Activated CD4-positive, alpha-beta T cell treated with anti-CD3 and anti-CD28 coated beads, Interleukin-2, amount 50 U/mL, for 16 hours (primary cell): ENCODE data around the gene NISCH.

Experiments
- DNase-seq: peaks from one replicate; pipeline ENCODE4 v3.0.0-alpha.2; 2020

Gene NISCH

GRCh38 chr3:52472239-52473000 lies 17.0 kb downstream of the NISCH start:
- no peak for DNase-seq

DNA sequence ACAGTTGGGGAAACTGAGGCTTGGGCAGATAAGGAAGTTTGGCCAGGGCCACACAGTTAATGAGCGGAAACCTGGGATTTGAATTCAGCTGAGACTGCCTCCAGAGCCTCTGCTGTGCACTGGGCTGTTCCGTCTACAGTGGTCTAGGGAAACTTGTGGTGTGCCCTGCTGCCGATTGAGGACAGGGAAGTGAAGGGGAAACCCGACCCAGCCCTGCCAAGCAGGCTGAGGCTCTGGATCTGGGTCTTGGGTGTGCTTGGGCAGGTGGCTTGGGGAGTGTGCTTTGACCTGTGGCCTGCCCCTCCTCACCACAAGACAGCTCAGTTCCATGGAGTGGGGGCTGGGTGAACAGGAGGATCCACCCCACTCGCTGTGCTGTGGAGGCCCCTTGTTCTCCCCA lies 17.6 kb downstream of the NISCH start:
- no peak for DNase-seq

GRCh38 chr3:52477076-52477795 lies 21.8 kb downstream of the NISCH start:
- DNase-seq = no peak

DNA sequence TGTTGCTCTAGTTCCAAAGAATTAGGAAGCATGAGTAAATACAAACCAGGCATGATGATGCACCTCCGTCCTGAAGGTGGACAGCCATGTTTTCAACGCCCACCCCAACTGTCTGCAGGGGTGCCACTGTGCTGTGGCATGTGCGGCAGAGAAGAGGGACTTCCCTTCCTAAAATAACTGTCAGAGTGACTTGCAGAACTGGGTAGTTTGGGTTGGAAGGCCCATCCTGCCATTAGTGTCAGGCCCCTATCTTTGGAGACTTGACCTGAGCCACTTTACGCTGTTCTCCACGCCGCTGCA lies 22.3 kb downstream of the NISCH start:
- DNase-seq = no peak

DNA sequence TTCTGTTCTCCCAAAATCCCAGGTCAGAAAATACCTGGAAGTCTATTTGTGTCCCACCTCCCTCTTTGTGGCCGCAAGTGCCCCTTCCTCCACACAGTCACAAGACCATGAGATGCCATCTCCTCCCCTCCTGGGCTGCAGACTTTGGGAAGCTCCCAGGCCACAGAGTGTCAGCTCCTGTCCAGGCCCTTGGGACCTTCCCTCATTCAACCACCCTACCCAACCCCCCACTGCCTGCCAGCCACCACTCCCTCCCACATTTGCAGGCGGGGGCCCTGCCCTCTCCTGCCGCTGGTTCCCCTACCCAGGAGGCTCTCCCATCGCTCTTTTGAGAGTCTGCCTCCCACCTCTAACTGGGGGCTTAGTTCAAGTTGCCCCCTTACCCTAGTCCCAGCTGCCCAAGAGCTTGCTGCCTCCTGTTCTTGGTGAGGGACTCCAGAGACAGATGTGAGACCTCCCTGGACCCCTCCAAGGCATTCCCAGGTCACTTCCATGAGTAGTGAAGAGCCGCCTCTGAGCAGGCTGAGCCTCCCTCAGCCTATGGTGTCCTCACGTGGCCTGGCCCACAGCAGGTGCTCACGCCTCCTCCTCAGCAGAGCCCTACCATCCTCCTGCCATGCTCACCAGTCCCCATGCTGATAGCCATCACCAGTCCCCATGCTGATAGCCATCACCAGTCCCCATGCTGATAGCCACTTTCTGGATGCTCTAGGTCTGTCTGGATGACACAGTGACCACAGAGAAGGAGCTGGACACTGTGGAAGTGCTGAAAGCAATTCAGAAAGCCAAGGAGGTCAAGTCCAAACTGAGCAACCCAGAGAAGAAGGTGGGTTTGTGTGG lies 23.9 kb downstream of the NISCH start:
- no peak for DNase-seq

- no peak for DNase-seq
These were observed 24.6 kb downstream of the NISCH start for GRCh38 chr3:52479877-52480575.

GRCh38 chr3:52480768-52481715 lies 25.6 kb downstream of the NISCH start:
- DNase-seq = no peak

DNA sequence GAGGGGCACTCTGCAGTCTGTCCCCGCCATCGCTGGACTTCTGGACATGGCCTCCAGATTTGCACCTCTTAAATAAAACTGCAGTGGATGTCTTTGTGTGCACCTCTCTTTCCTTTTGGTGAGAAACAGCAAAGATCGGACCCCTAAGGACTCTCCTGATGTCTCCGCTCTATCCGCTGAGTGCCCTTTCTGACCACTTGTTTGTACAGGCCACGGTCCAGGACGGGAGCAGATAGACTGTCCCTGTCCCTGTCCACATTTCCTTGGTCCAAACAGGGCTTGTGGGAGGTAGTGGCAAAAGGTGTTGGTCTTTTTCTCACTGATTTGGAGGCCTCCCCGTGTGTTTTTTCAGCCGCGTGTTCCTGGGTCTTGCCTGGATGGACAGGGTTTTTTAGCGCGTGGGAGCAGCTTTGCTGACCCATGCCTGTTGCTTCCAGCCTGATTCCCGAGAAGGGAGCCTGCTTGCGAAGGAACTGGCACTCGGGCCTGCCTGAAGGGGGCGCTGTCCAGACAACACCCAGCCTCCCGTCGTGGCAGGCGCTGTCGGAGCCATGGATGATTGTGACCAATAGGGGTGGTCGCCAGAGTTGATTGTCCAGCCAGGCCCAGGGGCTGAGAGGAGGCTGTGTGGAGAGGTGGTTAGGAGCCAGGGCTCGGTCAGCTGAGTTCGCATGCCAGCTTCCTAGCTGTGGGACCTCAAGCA lies 26.6 kb downstream of the NISCH start:
- DNase-seq = no peak

DNA sequence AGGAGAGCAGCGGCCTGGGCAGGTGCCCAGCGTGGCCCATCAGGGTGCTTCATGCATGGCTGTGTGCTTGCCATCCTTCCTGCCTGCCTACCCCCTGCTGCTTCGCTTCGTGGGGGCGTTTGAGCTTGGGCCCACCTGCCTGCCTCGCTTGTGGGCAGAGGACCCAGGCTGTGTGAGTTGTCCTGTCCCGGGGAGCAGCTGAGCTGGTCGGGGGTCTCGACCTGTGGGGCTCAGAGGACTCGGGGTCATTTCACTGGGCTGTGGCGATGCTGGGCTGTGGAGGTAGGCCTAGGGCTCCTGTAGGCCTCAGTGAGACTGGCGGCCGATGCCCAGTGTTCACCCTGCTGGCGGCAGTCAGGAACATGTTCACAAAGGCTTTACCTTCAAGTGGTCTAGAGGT lies 27.7 kb downstream of the NISCH start:
- DNase-seq = no peak

GRCh38 chr3:52483577-52484381 lies 28.4 kb downstream of the NISCH start:
- DNase-seq = no peak

DNA sequence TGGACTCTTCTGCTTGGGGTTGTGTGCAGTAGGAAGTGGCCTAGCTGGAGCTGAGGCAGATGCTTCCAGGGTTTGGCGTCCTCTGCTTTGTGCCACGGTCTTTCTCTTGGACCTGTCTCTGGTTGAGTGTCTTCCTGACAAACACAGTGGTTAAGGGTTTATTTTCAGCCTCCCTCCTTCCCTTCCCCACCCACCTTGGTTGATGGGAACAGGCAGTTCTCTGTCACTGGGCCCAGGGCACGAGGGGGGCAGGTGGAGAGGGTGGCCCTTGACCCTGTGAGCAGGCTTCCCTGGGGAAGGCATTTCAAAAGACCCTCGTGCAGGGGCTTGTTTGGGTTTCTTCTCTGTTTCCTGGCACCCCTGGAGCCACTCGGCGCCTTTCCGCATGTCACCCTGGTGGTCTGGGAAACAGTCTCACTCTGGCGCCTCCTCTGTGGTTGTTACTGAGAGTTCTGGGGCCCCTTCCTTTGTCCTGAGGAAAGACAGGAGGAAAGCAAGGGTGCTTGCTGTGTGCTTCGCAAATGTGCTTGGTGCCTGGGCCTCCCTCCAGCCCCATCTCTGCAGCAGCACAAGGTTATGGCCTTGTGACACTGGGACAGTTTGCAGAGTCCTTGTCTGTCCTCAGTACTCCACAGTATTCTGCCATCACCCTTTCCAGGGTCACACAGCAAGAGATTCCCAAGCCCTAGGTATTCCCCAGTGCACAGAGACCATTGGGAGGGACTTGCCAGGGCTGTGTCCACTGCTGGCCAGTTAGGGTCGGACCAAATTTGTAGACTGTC lies 29.5 kb downstream of the NISCH start:
- no peak for DNase-seq

DNA sequence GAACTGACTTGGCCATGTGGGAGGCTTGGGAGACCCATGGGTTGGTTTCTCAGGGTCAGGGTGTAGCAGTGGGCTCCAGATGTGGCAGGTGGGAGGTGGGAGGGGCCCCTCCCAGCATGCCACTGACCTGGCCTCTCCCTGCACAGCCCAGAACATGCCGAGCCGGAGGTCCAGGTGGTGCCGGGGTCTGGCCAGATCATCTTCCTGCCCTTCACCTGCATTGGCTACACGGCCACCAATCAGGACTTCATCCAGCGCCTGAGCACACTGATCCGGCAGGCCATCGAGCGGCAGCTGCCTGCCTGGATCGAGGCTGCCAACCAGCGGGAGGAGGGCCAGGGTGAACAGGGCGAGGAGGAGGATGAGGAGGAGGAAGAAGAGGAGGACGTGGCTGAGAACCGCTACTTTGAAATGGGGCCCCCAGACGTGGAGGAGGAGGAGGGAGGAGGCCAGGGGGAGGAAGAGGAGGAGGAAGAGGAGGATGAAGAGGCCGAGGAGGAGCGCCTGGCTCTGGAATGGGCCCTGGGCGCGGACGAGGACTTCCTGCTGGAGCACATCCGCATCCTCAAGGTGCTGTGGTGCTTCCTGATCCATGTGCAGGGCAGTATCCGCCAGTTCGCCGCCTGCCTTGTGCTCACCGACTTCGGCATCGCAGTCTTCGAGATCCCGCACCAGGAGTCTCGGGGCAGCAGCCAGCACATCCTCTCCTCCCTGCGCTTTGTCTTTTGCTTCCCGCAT lies 31.8 kb downstream of the NISCH start:
- DNase-seq = no peak

GRCh38 chr3:52487788-52488691 lies 32.6 kb downstream of the NISCH start:
- DNase-seq = no peak

DNA sequence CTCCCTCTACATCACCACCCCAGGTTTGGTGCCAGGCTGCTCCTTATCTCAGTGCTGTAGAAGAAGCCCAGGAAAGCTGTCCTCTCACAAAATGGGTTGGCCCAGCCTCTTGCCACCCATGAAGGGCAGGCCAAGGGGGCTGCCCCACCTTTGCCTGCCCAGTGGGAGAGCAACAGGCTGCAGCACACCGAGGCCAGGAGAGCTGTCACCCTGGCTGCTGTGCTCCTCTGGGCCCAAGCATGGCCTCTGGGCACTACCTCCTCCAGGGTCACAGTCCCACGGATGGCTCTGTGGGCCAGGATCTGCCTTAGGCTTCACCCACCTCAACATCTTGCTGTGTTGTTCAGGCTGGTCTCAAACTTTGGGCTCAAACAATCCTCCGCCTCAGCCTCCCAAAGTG lies 33.3 kb downstream of the NISCH start:
- no peak for DNase-seq

GRCh38 chr3:52489453-52489852 lies 34.0 kb downstream of the NISCH start:
- DNase-seq = no peak

GRCh38 chr3:52490035-52490938 lies 34.9 kb downstream of the NISCH start:
- no peak for DNase-seq
